ENCODE results near the gene PAK1.
"Not testable (repeated sequence)": the region's sequence is repeated elsewhere in the genome, so short reads cannot be mapped to it uniquely, and the experiment has no call there.

Gene PAK1

DNA sequence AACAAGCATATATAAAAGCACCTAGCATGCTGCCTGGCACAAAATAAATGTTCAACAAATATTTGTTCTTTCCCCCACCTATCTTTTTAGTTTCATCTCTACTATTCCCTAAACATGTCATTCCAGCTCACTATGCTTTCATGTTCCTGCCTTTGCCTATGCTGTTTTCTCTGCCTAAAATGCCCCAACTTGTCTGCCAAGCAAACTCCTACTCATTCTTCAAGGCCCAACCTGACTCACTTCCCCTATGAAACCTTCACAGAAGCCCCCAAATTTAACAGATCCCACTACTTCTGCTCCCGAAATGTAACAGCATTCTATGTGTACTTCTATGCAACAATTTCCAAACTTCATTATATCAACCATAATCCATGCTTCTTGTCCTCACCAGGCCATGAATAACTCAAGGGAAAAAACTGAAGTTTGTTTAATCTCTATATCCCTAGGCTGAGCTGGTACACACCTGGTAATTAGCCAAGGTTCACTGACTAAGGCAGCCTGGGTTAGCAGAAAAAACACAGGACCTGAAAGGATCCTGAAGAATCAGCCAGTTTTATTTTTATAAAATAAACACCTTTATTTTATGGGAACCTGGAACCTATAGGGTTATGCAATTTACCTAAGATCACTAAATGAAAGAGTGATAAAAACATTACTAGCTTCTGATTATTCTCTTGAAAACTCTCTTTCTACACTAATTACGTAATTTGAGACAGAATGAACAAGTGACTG lies 72.2 kb downstream of the PAK1 start:
- DNase-seq (ENCODE audit: low read depth): no peak

DNA sequence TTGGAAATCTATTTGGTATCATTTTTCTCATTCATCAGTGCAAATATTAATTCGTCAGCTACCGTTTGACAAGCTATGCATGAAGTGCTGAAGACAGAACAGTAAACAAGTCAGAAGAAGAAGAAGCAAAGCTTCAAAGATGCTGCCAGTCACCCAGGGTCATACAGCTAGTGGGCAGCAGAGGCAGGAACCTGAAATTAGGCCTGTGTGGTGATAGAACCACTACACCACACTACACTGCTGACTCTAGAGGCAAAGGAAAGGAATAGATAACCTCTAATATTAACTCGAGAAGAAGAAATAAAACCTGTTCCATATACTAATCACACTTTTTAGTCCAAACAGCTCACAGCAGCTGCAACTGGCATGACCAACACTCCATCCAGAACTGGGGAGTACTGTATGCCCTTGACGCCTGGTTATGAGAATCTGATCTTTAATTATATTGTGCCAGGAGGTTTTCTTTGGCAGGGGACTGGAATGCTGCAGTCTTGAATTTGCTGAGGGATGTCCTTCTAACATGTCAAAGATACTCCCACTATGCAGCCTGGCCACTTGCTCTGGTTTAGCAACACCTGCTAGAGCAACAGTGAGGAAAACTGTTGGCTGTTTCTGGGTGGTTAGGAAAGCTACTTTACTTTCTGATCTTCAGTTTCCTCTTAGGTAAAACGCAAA lies 73.0 kb downstream of the PAK1 start:
- no peak for DNase-seq (ENCODE audit: low read depth)

GRCh38 chr11:77400271-77400670 lies 73.6 kb downstream of the PAK1 start:
- no peak for DNase-seq (ENCODE audit: low read depth)

- DNase-seq (ENCODE audit: low read depth): no peak
Observed at GRCh38 chr11:77397631-77398030, 76.3 kb downstream of the PAK1 start.

GRCh38 chr11:77396911-77397310 lies 77.0 kb downstream of the PAK1 start:
- DNase-seq (ENCODE audit: low read depth): no peak

GRCh38 chr11:77396305-77396704 lies 77.6 kb downstream of the PAK1 start:
- no peak for DNase-seq (ENCODE audit: low read depth)

DNA sequence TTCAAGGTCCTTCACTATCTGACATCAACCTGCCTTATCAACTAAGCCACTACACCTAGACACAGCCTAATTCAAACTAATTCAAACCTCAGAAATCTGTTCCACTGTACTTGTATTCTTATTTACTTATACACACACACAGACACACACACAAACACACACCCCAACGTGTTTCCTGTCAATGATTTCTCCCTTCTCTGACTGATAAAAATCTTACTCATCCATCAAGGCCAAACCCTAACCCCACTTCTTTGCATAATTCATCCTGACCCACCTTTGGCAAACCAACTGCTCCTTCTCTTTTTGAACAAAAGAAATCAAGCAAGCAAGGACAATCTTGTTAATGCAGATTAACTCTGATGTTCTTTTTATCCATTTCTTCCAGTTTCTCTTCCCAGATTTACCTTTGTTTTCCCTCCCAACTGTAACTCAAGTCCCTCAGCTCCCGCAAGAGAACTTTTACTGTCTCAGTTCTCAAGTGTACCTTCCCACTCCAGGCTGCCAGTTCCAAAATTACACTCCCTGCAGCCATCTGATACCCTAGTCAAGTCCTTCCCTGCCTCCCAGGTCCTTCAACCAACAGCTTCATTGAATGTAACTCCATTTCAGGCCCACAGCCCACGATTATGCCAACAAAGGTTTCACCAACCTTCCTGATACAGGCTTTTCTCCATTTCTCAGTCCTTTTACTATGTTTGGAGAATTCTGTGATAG lies 78.3 kb downstream of the PAK1 start:
- DNase-seq (ENCODE audit: low read depth): no peak

GRCh38 chr11:77392842-77393241 lies 81.1 kb downstream of the PAK1 start:
- DNase-seq (ENCODE audit: low read depth): no peak

- no peak for DNase-seq (ENCODE audit: low read depth)
Observed at GRCh38 chr11:77387701-77388100, 86.2 kb downstream of the PAK1 start.

DNA sequence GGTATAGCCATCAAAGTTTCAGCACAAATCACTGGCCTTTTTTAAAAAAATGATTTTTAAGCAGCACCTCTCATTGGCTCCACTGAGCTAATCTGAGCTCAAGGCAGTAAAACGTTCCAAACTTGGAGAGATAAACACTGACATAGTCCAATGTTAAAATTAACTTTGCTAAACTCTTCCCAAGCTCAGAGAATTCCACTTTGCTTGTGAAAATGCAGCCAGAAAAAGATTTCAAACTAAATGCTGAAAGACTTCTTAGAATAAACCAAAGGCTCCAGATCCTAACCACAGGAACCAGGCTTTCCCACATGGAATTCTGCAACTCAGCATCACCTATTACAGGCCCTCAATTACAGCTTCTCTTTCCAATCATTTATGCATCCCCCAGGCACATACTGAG lies 87.7 kb downstream of the PAK1 start:
- DNase-seq (ENCODE audit: low read depth): no peak

- DNase-seq (ENCODE audit: low read depth): not testable (repeated sequence)
Observed at GRCh38 chr11:77385255-77385771, 88.6 kb downstream of the PAK1 start.

GRCh38 chr11:77384571-77384970 lies 89.3 kb downstream of the PAK1 start:
- no peak for DNase-seq (ENCODE audit: low read depth)

GRCh38 chr11:77383349-77383748 lies 90.5 kb downstream of the PAK1 start:
- DNase-seq (ENCODE audit: low read depth): not testable (repeated sequence)

DNA sequence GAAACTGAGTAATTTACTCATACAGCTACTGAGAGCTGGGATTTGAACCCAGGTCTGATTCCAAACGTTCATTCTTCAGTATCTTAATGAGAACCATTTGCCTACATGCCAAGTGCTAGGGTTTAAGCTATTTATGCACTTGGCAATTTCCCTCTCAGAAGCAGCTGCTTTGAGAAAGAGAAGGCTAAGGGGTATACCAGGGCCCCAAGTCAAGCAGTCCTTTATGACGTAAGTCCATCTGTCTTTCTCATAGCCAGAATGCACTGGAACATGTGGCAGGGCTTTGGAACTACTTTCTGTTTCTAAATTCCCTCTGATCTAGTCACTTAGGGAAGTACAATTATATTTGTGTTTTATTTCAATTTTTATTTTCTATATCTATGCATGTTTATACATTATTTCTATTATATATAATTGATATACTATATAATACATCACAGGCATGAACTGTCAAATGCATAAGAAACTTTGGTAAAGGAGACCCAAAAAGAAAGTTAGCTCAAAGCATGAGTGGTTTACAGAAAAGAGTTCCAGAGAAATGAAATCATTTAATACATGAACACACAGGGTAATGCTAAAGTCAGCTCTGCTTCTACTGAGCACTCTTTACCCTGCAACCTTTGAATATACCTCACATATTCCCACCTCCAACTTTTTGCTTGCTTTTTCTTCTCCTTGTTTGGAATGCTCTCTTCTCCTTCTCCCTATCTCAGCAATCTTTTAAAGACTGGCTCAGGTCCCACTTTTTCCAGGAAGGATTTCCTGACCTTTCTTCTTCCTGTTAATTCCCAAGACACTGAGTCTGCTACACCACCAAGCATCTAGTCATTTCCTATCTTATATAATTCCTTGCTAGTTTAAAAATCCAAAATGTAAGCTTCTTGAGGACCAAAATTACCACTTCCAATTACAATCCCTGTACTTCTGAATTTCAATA lies 91.9 kb downstream of the PAK1 start:
- DNase-seq (ENCODE audit: low read depth): no peak

DNA sequence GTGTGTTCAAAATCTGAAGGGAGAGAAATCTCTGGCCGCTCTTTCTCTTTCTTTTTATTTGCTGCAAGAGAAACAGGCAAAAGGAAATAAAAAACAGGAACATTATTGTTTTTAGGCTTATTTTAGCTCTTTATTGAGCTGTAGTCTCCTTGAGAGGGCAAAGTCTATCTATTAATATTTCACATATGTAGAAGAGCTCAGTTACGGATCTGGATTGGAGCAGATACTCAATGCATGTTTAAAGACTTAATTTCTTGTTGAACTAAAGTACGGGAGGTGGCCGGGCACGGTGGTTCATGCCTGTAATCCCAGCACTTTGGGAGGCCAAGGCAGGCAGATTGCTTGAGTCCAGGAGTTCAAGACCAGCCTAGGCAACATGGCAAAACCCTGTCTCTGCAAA lies 94.0 kb downstream of the PAK1 start:
- DNase-seq (ENCODE audit: low read depth): no peak

DNA sequence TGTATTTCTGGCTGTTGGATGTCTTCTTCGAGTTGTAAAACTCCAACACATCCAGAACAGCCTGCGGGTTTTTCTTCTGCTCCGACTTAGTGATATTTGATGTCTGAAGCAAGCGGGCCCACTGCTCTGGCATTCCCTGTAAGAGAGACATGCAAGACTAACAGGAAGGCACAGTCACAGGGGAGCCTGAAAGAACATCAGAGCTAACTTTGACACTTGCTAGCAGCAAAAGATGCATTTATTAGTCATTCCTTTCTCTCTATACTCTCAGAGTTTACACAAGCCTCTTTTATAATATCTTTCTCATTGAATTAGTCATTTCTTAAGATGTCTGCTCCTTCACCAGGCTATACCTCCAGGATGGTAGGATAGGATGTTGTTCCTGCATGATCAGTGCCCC lies 94.6 kb downstream of the PAK1 start:
- no peak for DNase-seq (ENCODE audit: low read depth)

DNA sequence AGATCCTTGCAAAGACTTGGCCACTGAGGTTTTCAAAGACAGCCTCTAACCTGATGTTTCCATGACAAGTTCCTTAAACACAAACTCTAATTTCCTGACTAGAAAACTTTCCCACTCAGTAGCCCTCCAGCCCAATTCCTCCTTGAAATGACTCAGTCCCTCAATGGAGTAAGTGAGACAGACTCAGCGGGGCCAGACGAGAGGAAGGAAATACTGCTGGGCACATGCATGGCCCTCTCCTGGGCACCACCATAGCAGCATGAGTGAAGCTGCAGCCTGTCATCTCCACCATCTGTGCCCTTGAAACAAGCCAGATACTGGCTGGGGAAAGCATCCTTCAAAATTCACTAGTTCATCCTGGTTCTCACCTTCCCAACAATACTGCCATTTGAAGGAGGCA lies 96.2 kb downstream of the PAK1 start:
- no peak for DNase-seq (ENCODE audit: low read depth)

GRCh38 chr11:77375107-77375506 lies 98.8 kb downstream of the PAK1 start:
- no peak for DNase-seq (ENCODE audit: low read depth)

DNA sequence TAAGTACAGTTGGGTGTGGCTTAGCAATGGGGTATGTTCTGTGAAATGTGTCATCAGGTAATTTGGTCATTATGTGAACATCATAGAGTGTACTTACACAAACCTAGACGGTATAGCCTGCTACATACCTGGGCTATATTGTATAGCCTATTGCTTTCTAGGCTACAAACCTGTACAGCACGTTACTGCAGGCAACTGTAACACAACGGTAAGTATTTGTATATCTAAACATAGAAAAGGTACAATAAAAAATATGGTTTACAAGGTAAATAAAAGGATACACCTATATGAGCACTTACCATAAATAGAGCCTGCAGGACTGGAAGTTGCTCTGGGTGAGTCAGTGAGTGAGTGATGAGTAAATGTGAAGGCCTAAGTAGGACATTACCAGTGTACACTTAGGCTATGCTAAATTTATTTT lies 99.3 kb downstream of the PAK1 start:
- DNase-seq (ENCODE audit: low read depth): no peak

DNA sequence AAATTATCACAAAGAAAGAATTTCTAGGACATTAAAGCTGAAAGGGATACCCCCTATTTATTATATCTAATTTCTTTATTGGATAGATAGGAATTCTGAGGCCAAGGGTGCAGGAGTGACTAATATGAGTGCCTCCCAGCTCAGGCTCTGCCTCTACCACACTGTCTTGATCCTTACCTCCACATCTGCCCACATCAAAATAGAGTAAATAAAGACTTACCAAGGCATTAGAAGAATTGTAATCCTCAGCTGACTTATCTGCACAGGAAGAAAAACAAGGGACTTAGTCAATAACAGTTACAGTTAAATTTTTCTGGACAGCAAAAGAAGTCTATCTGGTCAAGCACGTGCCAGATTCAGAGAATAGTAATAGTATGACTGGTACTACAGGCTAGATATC lies 99.8 kb downstream of the PAK1 start:
- DNase-seq (ENCODE audit: low read depth): no peak

DNA sequence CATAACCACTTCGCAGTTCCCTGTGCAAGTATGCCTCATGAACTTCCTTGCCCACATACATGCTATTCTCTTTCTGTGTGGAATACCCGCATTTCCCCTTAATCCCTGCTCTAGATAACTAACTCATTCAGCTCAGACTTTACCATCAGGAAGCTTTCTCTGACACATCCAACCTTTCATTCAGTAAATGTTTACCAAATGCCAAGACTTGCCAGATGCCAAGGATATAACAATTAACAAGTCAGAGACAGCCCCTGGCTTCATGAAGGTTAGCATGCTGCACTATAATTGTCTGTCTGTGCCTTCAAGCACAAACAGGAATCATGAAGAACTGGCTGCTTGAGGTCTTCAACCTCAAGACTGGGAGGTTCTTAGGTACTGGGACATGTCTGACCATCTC lies 101.2 kb downstream of the PAK1 start:
- DNase-seq (ENCODE audit: low read depth): no peak

DNA sequence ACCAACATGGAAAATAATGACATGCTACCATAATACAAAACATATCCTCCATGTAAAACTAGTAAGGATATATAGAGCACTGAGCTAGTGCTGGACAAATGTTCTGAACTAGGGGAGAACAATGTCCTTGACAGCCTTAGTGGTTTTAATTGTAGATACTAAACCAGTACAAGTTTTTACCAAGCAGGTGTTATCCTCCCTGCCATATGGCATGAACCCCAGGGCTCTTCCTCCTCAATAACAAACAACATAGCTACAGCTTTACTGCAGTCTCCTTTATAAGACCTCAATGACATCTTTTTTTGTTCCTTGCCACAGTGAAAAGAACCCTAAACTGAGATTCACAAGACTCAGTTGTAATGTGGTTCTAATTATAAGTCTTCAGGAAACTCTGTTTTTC lies 102.2 kb downstream of the PAK1 start:
- no peak for DNase-seq (ENCODE audit: low read depth)

All from activated T-cell treated with anti-CD3 and anti-CD28 coated beads for 1 hour (primary cell).